HEK293 (cell line): ENCODE measurements around the gene SH3RF1.
A peak's percentile ranks its signal among the peaks of the same experiment; 100 is the strongest.

ENCODE experiments used
- BCL11B ChIP-seq: fragments of 450-650 bp; formaldehyde crosslinking; IDR thresholded peaks from 2 replicates; pipeline ENCODE4 v1.5.1; 2016; ENCODE audit warnings: low read depth, missing biosample characterization, missing genetic modification characterization
- FEZF1 ChIP-seq: fragments of 450-650 bp; formaldehyde crosslinking; IDR thresholded peaks from 2 replicates; pipeline ENCODE4 v1.5.1; 2016; ENCODE audit warnings: missing biosample characterization, missing genetic modification characterization
- KLF16 ChIP-seq: fragments of 450-650 bp; formaldehyde crosslinking; IDR thresholded peaks from 2 replicates; pipeline ENCODE4 v1.5.1; 2017; ENCODE audit warnings: missing biosample characterization, missing genetic modification characterization
- KLF8 ChIP-seq: fragments of 450-650 bp; formaldehyde crosslinking; IDR thresholded peaks from 2 replicates; pipeline ENCODE4 v1.5.1; 2016; ENCODE audit warnings: missing biosample characterization, missing genetic modification characterization
- OSR2 ChIP-seq: fragments of 450-650 bp; formaldehyde crosslinking; IDR thresholded peaks from 2 replicates; pipeline ENCODE4 v1.5.1; 2016; ENCODE audit warnings: missing biosample characterization, missing genetic modification characterization
- SCRT1 ChIP-seq: fragments of 450-650 bp; formaldehyde crosslinking; IDR thresholded peaks from 2 replicates; pipeline ENCODE4 v1.5.1; 2016; ENCODE audit warnings: missing biosample characterization, missing genetic modification characterization, borderline replicate concordance
- SETDB1 ChIP-seq: IDR thresholded peaks from one replicate; pipeline ENCODE4 v1.6.1; 2017; ENCODE audit warnings: mild to moderate bottlenecking, low read length, moderate library complexity, mixed read lengths; ENCODE audit not compliant: insufficient read length
- ZBTB48 ChIP-seq: fragments of 450-650 bp; formaldehyde crosslinking; IDR thresholded peaks from 2 replicates; pipeline ENCODE4 v1.5.1; 2016; ENCODE audit warnings: missing biosample characterization, missing genetic modification characterization
- ZBTB7A ChIP-seq: fragments of 450-650 bp; formaldehyde crosslinking; IDR thresholded peaks from 2 replicates; pipeline ENCODE4 v1.5.1; 2016; ENCODE audit warnings: low read depth, missing biosample characterization, missing genetic modification characterization
- ZEB2 ChIP-seq: fragments of 450-650 bp; formaldehyde crosslinking; IDR thresholded peaks from 2 replicates; pipeline ENCODE4 v1.5.1; 2016; ENCODE audit warnings: missing biosample characterization, missing genetic modification characterization
- ZFP37 ChIP-seq: fragments of 450-650 bp; formaldehyde crosslinking; IDR thresholded peaks from 2 replicates; pipeline ENCODE4 v1.5.1; 2016; ENCODE audit warnings: missing biosample characterization, missing genetic modification characterization
- ZNF366 ChIP-seq: fragments of 450-650 bp; formaldehyde crosslinking; conservative IDR thresholded peaks from 2 replicates; pipeline ENCODE4 v1.5.1; 2016; ENCODE audit warnings: missing biosample characterization, missing genetic modification characterization
- ZNF391 ChIP-seq: fragments of 450-650 bp; formaldehyde crosslinking; IDR thresholded peaks from 2 replicates; pipeline ENCODE4 v1.5.1; 2016; ENCODE audit warnings: low read depth, missing biosample characterization, missing genetic modification characterization, borderline replicate concordance
- ZNF404 ChIP-seq: fragments of 450-650 bp; formaldehyde crosslinking; IDR thresholded peaks from 2 replicates; pipeline ENCODE4 v1.5.1; 2017; ENCODE audit warnings: missing biosample characterization, missing genetic modification characterization
- ZNF423 ChIP-seq: fragments of 450-650 bp; formaldehyde crosslinking; IDR thresholded peaks from 2 replicates; pipeline ENCODE4 v1.5.1; 2016; ENCODE audit warnings: missing biosample characterization, missing genetic modification characterization
- ZNF473 ChIP-seq: fragments of 450-650 bp; formaldehyde crosslinking; IDR thresholded peaks from 2 replicates; pipeline ENCODE4 v1.5.1; 2017; ENCODE audit warnings: missing biosample characterization, missing genetic modification characterization
- ZNF560 ChIP-seq: fragments of 450-650 bp; formaldehyde crosslinking; IDR thresholded peaks from 2 replicates; pipeline ENCODE4 v1.5.1; 2017; ENCODE audit warnings: missing biosample characterization, missing genetic modification characterization, borderline replicate concordance
- ZNF585B ChIP-seq: fragments of 450-650 bp; formaldehyde crosslinking; IDR thresholded peaks from 2 replicates; pipeline ENCODE4 v1.5.1; 2016; ENCODE audit warnings: missing biosample characterization, missing genetic modification characterization
- ZNF623 ChIP-seq: fragments of 450-650 bp; formaldehyde crosslinking; IDR thresholded peaks from 2 replicates; pipeline ENCODE4 v1.5.1; 2016; ENCODE audit warnings: missing biosample characterization, missing genetic modification characterization
- ZNF629 ChIP-seq: fragments of 450-650 bp; formaldehyde crosslinking; IDR thresholded peaks from 2 replicates; pipeline ENCODE4 v1.5.1; 2017; ENCODE audit warnings: missing biosample characterization, missing genetic modification characterization
- ZNF654 ChIP-seq: fragments of 450-650 bp; formaldehyde crosslinking; IDR thresholded peaks from 2 replicates; pipeline ENCODE4 v1.5.1; 2016; ENCODE audit warnings: low read depth, missing biosample characterization, missing genetic modification characterization
- ZNF785 ChIP-seq: fragments of 450-650 bp; formaldehyde crosslinking; IDR thresholded peaks from 2 replicates; pipeline ENCODE4 v1.5.1; 2016; ENCODE audit warnings: missing biosample characterization, missing genetic modification characterization
- ZXDB ChIP-seq: fragments of 450-650 bp; formaldehyde crosslinking; IDR thresholded peaks from 2 replicates; pipeline ENCODE4 v1.5.1; 2016; ENCODE audit warnings: missing biosample characterization, missing genetic modification characterization
- TF ChIP-seq, protein P1 (sequence below): fragments of 450-650 bp; formaldehyde crosslinking; IDR thresholded peaks from 2 replicates; pipeline ENCODE4 v1.5.1; 2016; ENCODE audit warnings: missing biosample characterization, missing genetic modification characterization
- TF ChIP-seq, protein P2 (sequence below): fragments of 450-650 bp; formaldehyde crosslinking; IDR thresholded peaks from 2 replicates; pipeline ENCODE4 v1.5.1; 2016; ENCODE audit warnings: missing biosample characterization, missing genetic modification characterization
- TF ChIP-seq, protein P3 (sequence below): fragments of 450-650 bp; formaldehyde crosslinking; IDR thresholded peaks from 2 replicates; pipeline ENCODE4 v1.5.1; 2016; ENCODE audit warnings: missing biosample characterization, missing genetic modification characterization
- TF ChIP-seq, protein P4 (sequence below): fragments of 450-650 bp; formaldehyde crosslinking; IDR thresholded peaks from 2 replicates; pipeline ENCODE4 v1.5.1; 2016; ENCODE audit warnings: missing biosample characterization, missing genetic modification characterization
- TF ChIP-seq, protein P5 (sequence below): fragments of 450-650 bp; formaldehyde crosslinking; IDR thresholded peaks from 2 replicates; pipeline ENCODE4 v1.5.1; 2016; ENCODE audit warnings: missing biosample characterization, missing genetic modification characterization
- TF ChIP-seq, protein P6 (sequence below): fragments of 450-650 bp; formaldehyde crosslinking; IDR thresholded peaks from 2 replicates; pipeline ENCODE4 v1.5.1; 2016; ENCODE audit warnings: missing biosample characterization, missing genetic modification characterization

The SH3RF1 gene

DNA sequence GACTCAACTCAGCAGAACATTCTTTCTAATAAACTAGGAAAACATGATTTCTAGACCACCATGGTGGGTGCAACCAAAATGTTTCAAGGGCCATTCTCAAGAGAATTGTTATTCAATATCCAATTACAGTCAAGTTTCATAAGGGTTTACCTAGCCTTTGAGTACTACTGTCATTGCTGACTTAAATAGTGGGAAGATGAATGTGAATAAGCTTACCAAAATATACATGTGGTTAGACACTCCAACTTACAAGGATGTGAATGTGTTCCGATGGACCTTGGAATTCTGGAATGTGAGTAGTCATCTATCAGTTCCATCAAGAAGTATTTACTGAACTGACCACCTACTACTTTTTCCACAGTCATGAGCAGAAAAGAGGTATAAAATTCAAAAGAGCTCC is 16.9 kb downstream of the SH3RF1 start (continued):
- TF ChIP-seq, protein P1, sequence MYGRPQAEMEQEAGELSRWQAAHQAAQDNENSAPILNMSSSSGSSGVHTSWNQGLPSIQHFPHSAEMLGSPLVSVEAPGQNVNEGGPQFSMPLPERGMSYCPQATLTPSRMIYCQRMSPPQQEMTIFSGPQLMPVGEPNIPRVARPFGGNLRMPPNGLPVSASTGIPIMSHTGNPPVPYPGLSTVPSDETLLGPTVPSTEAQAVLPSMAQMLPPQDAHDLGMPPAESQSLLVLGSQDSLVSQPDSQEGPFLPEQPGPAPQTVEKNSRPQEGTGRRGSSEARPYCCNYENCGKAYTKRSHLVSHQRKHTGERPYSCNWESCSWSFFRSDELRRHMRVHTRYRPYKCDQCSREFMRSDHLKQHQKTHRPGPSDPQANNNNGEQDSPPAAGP (tag by site-specific recombination), result no peak
- TF ChIP-seq ZXDB (tag by site-specific recombination), result peak; percentile 33; the same call in 1 of the 2 replicates
- peak; percentile 54; the same call in 1 of the 2 replicates for TF ChIP-seq ZNF629 (tag by site-specific recombination)
- TF ChIP-seq BCL11B, result no peak
- TF ChIP-seq ZNF391 (tag by site-specific recombination), result no peak
- TF ChIP-seq, protein P2, sequence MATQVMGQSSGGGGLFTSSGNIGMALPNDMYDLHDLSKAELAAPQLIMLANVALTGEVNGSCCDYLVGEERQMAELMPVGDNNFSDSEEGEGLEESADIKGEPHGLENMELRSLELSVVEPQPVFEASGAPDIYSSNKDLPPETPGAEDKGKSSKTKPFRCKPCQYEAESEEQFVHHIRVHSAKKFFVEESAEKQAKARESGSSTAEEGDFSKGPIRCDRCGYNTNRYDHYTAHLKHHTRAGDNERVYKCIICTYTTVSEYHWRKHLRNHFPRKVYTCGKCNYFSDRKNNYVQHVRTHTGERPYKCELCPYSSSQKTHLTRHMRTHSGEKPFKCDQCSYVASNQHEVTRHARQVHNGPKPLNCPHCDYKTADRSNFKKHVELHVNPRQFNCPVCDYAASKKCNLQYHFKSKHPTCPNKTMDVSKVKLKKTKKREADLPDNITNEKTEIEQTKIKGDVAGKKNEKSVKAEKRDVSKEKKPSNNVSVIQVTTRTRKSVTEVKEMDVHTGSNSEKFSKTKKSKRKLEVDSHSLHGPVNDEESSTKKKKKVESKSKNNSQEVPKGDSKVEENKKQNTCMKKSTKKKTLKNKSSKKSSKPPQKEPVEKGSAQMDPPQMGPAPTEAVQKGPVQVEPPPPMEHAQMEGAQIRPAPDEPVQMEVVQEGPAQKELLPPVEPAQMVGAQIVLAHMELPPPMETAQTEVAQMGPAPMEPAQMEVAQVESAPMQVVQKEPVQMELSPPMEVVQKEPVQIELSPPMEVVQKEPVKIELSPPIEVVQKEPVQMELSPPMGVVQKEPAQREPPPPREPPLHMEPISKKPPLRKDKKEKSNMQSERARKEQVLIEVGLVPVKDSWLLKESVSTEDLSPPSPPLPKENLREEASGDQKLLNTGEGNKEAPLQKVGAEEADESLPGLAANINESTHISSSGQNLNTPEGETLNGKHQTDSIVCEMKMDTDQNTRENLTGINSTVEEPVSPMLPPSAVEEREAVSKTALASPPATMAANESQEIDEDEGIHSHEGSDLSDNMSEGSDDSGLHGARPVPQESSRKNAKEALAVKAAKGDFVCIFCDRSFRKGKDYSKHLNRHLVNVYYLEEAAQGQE (tag by site-specific recombination), result no peak
- no peak for TF ChIP-seq ZNF623 (tag by site-specific recombination)
- TF ChIP-seq, protein P3, sequence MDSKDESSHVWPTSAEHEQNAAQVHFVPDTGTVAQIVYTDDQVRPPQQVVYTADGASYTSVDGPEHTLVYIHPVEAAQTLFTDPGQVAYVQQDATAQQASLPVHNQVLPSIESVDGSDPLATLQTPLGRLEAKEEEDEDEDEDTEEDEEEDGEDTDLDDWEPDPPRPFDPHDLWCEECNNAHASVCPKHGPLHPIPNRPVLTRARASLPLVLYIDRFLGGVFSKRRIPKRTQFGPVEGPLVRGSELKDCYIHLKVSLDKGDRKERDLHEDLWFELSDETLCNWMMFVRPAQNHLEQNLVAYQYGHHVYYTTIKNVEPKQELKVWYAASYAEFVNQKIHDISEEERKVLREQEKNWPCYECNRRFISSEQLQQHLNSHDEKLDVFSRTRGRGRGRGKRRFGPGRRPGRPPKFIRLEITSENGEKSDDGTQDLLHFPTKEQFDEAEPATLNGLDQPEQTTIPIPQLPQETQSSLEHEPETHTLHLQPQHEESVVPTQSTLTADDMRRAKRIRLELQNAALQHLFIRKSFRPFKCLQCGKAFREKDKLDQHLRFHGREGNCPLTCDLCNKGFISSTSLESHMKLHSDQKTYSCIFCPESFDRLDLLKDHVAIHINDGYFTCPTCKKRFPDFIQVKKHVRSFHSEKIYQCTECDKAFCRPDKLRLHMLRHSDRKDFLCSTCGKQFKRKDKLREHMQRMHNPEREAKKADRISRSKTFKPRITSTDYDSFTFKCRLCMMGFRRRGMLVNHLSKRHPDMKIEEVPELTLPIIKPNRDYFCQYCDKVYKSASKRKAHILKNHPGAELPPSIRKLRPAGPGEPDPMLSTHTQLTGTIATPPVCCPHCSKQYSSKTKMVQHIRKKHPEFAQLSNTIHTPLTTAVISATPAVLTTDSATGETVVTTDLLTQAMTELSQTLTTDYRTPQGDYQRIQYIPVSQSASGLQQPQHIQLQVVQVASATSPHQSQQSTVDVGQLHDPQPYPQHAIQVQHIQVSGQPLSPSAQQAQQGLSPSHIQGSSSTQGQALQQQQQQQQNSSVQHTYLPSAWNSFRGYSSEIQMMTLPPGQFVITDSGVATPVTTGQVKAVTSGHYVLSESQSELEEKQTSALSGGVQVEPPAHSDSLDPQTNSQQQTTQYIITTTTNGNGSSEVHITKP (tag by site-specific recombination), result no peak
- TF ChIP-seq ZFP37 (tag by site-specific recombination), result no peak
- no peak for TF ChIP-seq SCRT1 (tag by site-specific recombination)
- no peak for TF ChIP-seq ZNF785
- TF ChIP-seq, protein P4, sequence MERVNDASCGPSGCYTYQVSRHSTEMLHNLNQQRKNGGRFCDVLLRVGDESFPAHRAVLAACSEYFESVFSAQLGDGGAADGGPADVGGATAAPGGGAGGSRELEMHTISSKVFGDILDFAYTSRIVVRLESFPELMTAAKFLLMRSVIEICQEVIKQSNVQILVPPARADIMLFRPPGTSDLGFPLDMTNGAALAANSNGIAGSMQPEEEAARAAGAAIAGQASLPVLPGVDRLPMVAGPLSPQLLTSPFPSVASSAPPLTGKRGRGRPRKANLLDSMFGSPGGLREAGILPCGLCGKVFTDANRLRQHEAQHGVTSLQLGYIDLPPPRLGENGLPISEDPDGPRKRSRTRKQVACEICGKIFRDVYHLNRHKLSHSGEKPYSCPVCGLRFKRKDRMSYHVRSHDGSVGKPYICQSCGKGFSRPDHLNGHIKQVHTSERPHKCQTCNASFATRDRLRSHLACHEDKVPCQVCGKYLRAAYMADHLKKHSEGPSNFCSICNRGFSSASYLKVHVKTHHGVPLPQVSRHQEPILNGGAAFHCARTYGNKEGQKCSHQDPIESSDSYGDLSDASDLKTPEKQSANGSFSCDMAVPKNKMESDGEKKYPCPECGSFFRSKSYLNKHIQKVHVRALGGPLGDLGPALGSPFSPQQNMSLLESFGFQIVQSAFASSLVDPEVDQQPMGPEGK, result no peak
- no peak for TF ChIP-seq ZNF654 (tag by site-specific recombination)
- no peak for TF ChIP-seq KLF8 (tag by site-specific recombination)
- TF ChIP-seq, protein P5, sequence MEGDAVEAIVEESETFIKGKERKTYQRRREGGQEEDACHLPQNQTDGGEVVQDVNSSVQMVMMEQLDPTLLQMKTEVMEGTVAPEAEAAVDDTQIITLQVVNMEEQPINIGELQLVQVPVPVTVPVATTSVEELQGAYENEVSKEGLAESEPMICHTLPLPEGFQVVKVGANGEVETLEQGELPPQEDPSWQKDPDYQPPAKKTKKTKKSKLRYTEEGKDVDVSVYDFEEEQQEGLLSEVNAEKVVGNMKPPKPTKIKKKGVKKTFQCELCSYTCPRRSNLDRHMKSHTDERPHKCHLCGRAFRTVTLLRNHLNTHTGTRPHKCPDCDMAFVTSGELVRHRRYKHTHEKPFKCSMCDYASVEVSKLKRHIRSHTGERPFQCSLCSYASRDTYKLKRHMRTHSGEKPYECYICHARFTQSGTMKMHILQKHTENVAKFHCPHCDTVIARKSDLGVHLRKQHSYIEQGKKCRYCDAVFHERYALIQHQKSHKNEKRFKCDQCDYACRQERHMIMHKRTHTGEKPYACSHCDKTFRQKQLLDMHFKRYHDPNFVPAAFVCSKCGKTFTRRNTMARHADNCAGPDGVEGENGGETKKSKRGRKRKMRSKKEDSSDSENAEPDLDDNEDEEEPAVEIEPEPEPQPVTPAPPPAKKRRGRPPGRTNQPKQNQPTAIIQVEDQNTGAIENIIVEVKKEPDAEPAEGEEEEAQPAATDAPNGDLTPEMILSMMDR (tag by site-specific recombination), result no peak
- no peak for TF ChIP-seq ZNF473 (tag by site-specific recombination)
- TF ChIP-seq ZNF560 (tag by site-specific recombination), result no peak
- TF ChIP-seq ZBTB7A (tag by site-specific recombination), result no peak
- TF ChIP-seq FEZF1, result peak; percentile 46
- no peak for TF ChIP-seq SETDB1
- no peak for TF ChIP-seq KLF16 (tag by site-specific recombination)
- no peak for TF ChIP-seq ZEB2 (tag by site-specific recombination)
- TF ChIP-seq, protein P6, sequence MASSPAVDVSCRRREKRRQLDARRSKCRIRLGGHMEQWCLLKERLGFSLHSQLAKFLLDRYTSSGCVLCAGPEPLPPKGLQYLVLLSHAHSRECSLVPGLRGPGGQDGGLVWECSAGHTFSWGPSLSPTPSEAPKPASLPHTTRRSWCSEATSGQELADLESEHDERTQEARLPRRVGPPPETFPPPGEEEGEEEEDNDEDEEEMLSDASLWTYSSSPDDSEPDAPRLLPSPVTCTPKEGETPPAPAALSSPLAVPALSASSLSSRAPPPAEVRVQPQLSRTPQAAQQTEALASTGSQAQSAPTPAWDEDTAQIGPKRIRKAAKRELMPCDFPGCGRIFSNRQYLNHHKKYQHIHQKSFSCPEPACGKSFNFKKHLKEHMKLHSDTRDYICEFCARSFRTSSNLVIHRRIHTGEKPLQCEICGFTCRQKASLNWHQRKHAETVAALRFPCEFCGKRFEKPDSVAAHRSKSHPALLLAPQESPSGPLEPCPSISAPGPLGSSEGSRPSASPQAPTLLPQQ, result peak; percentile 63; the same call in 1 of the 2 replicates
- TF ChIP-seq ZBTB48 (tag by site-specific recombination), result no peak
- TF ChIP-seq ZNF423, result no peak
- TF ChIP-seq OSR2, result peak; percentile 65
- TF ChIP-seq ZNF585B (tag by site-specific recombination), result no peak
- no peak for TF ChIP-seq ZNF366
- no peak for TF ChIP-seq ZNF404
